Myocyte (in vitro differentiated cells): ENCODE results near the gene LHB. TPM values are rescaled to one million over a fixed set of nuclear protein-coding genes. Genes with fewer than 3 reads are reported as not detected.

Source experiments
- DNase-seq: peaks from one replicate; pipeline ENCODE4 v3.0.0-alpha.2; 2012; ENCODE audit warnings: low read depth
- total RNA-seq: library from RNA; depleted of rRNA; stranded (reverse); fragments of >200 nt; gene quantifications from 2 replicates; pipeline ENCODE4 v1.2.3, GENCODE V29; 2014

Gene LHB
- total RNA-seq, 1 donor from 2014 or later = not detected

- no peak for DNase-seq
Observed at GRCh38 chr19:49014123-49014869, 2.6 kb downstream of the LHB start.

GRCh38 chr19:49011194-49011593, 5.7 kb downstream of the LHB start:
- DNase-seq = no peak

- DNase-seq = no peak
Observed at GRCh38 chr19:49010453-49010852, 6.4 kb downstream of the LHB start.

- no peak for DNase-seq
Observed at GRCh38 chr19:49009828-49010227, 7.1 kb downstream of the LHB start.

DNA sequence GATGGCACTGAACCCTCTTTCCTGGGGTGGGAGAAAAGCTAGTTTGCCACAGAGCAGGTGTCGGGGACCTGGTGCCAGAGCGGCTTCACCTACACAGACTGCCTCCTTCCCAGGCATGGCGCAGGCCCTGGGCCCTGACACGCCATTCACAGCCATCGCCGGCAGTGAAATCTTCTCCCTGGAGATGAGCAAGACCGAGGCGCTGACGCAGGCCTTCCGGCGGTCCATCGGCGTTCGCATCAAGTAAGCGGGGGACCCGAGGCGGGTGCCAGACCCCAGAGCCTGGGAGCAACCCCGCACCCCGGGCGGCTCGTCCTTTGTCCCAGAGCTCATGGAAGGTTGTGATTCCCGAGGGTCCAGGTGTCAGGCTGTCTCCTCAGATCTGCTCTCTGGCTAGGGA, 10.0 kb downstream of the LHB start:
- no peak for DNase-seq

GRCh38 chr19:49004964-49005614, 11.8 kb downstream of the LHB start:
- DNase-seq = no peak

DNA sequence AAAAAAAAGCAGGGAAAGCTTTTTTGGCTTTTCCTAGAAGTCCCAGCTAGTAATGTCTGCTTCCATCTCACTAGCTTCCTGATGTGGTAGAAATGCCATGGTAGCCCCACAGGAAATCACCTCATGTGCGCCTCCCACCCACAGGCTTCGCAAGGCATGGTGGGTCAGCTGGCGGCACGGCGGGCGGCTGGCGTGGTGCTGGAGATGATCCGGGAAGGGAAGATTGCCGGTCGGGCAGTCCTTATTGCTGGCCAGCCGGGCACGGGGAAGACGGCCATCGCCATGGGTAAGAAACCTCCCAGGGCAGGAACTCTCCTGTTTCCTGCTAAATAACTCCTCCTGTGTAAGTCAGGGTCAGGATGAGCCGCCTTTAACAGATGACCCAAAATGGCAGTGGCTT, 12.8 kb downstream of the LHB start:
- DNase-seq = no peak

GRCh38 chr19:48999481-49000325, 17.2 kb downstream of the LHB start:
- DNase-seq = peak; percentile 60

GRCh38 chr19:48997972-48998371, 18.9 kb downstream of the LHB start:
- peak; percentile 72 for DNase-seq

GRCh38 chr19:48994035-48994386, 22.9 kb downstream of the LHB start:
- DNase-seq = no peak

GRCh38 chr19:48993175-48994034, 23.5 kb downstream of the LHB start, which contains the start of the genes GYS1 and RUVBL2:
TSS of gene GYS1 (minus strand) at chr19:48993309. CDS start at chr19:48993112, 197 bp downstream.
TSS of gene RUVBL2 (plus strand) at chr19:48993887. CDS start at chr19:48993912, 25 bp downstream.
- peak; percentile 100 for DNase-seq

DNA sequence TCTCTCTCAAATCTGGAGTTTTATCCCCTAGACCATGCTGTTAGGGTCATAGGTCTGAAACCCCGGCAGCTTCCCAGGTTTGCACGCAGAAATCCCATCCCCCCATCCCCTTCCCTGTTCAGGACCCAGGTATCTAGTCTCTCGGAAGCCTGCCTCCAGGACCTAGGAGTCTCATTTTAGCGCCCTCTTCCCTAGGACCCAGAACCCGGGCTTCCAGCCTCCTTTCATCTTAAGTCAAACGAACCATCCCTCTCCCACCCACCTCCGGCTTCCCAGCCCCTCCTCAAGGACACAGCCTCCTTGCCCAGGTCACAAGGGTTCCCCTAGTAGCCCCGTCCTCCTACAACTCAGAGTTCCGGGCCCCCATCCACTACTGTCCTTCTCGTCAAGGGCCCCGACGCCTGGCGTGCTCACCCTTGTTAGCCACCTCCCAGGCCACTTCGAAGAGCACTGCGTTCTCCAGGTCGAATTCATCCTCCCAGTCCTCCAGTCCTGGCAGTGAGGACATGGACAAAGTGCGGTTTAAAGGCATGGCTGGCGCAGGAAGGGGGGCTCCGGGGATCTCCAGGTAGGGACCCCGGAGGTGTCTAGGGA, 24.2 kb downstream of the LHB start:
- no peak for DNase-seq

GRCh38 chr19:48991873-48992580, 24.9 kb downstream of the LHB start:
- peak; percentile 92 for DNase-seq

- peak; percentile 74 for DNase-seq
Observed at GRCh38 chr19:48991011-48991609, 25.8 kb downstream of the LHB start.

GRCh38 chr19:48990400-48990799, 26.5 kb downstream of the LHB start:
- peak; percentile 59 for DNase-seq

DNA sequence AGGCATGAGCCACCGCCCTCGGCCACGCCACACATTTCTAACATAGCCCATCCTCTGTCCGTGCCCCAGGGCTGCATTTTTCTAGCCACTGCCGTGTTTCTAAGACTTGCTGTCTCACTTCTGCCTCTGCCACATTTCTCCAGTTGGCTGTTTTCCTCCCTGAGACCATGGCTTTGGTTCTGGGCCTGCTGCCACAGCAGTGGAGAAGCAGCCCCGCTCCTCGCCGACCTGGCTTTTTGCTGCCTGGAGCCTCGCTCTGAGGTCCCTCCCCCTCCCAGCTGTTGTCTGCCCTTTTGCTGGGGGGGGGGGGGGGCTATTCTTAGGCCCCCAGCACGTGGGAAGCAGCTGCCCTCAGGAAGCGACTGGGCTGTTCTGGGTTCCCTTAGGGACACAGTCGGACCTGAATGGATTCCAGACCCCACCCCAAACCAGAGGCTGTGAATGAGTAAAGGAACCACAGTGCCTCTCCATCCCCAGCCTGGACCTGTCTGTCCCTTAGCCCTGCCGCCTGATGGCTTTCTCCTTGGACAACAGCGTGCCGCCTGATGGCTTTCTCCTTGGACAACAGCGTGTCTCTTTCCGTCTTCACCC, 27.1 kb downstream of the LHB start:
- DNase-seq = peak; percentile 99

DNA sequence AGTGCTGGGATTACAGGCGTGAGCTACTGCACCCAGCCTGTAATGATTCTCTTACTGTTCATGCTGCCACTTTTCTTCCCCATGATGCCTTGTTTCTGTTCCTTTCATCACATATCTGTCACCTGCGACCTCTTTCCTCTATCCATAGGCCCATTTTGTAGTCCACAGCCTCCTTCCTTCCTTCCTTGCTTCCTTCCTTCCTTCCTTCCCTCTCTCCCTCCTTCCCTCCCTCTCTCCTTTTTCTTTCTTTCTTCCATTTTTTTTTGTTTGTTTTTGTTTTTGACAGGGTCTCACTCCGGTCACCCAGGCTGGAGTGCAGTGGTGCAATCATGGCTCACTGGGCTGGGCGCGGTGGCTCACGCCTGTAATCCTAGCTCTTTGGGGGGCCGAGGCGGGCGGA, 28.0 kb downstream of the LHB start:
- no peak for DNase-seq

- DNase-seq = no peak
Observed at GRCh38 chr19:48988286-48988685, 28.6 kb downstream of the LHB start.

DNA sequence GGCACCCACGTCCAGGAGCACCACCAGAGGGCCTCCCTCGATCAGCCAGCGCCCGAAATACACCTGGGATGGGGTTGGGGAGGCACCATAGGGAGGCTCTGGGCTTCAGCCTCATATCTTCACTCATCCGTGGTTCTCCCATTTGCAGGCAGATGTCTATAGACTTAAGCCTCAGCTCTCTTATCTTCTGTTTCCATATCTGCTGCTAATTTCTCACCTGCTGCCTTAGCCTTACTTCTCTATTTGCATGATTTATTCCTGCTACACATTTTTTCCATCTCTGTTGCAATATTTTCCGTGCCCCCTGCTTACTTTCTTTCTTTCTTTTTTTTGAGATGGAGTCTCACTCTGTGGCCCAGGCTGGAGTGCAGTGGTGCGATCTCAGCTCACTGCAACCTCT, 29.6 kb downstream of the LHB start:
- no peak for DNase-seq
